ENCODE measurements around the gene MISFA.

The MISFA gene

DNA sequence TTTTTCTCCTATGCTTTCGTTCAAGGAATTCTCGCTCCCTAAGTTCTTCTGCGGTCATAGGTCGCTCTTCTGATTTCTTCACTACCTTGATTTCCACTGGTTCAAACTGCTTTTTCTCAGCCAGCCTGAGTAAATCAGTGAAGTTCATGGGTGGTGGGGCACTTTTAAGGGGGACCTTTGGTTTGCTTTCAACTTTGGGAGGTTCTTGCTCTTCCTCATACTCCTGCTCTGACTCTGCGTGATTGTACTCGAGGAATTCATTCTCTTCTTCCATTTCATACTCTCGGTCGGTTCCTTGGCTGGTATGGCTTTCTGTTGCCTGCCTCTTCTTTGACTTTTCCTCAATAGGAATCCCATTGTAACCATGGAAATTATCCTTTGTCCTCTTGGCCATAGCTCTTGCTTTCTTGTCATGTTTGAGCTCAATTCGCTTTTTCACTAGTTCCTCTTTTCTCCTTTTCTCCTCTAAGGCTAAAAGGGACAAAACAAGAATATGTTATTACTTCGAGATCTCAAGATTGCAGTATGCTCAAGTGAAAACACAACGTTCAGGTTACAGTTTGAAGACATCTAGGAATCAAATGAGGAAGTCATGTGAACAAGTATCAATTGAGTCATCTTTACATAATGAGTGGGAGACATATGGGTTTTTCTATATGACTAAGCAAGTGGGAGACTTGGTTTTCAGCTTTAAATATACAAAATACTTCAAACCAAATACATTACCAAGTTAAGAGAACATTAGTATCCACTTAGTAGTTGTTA lies 16.2 kb downstream of the MISFA start:
- TF ChIP-seq, protein P1, sequence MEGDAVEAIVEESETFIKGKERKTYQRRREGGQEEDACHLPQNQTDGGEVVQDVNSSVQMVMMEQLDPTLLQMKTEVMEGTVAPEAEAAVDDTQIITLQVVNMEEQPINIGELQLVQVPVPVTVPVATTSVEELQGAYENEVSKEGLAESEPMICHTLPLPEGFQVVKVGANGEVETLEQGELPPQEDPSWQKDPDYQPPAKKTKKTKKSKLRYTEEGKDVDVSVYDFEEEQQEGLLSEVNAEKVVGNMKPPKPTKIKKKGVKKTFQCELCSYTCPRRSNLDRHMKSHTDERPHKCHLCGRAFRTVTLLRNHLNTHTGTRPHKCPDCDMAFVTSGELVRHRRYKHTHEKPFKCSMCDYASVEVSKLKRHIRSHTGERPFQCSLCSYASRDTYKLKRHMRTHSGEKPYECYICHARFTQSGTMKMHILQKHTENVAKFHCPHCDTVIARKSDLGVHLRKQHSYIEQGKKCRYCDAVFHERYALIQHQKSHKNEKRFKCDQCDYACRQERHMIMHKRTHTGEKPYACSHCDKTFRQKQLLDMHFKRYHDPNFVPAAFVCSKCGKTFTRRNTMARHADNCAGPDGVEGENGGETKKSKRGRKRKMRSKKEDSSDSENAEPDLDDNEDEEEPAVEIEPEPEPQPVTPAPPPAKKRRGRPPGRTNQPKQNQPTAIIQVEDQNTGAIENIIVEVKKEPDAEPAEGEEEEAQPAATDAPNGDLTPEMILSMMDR (IDR thresholded peaks at IDR 0.05; ENCODE audit: extremely low read depth, insufficient read depth, missing control alignments) = no peak
- in situ Hi-C loops (cut with MboI; ENCODE audit: low pct_unique_long_range_greater_than_20kb, low sequenced_read_pairs, unreplicated experiment) = no loop called here
- DNase-seq (ENCODE audit: low spot score) = peak; percentile 81

GRCh38 chr11:18617688-18618341 lies 18.2 kb downstream of the MISFA start:
- in situ Hi-C loops (cut with MboI; ENCODE audit: low pct_unique_long_range_greater_than_20kb, low sequenced_read_pairs, unreplicated experiment) = no loop called here
- no peak for DNase-seq (ENCODE audit: low spot score)
- TF ChIP-seq, protein P1 (IDR thresholded peaks at IDR 0.05; ENCODE audit: extremely low read depth, insufficient read depth, missing control alignments) = no peak

- DNase-seq (ENCODE audit: low spot score) = no peak
- in situ Hi-C loops (cut with MboI; ENCODE audit: low pct_unique_long_range_greater_than_20kb, low sequenced_read_pairs, unreplicated experiment) = no loop called here
- TF ChIP-seq, protein P1 (IDR thresholded peaks at IDR 0.05; ENCODE audit: extremely low read depth, insufficient read depth, missing control alignments) = no peak
These were observed 18.9 kb downstream of the MISFA start for GRCh38 chr11:18618342-18619025.

- in situ Hi-C loops (cut with MboI; ENCODE audit: low pct_unique_long_range_greater_than_20kb, low sequenced_read_pairs, unreplicated experiment) = no loop called here
- TF ChIP-seq, protein P1 (IDR thresholded peaks at IDR 0.05; ENCODE audit: extremely low read depth, insufficient read depth, missing control alignments) = no peak
- DNase-seq (ENCODE audit: low spot score) = no peak
These were observed 24.1 kb downstream of the MISFA start for GRCh38 chr11:18623707-18624106.

DNA sequence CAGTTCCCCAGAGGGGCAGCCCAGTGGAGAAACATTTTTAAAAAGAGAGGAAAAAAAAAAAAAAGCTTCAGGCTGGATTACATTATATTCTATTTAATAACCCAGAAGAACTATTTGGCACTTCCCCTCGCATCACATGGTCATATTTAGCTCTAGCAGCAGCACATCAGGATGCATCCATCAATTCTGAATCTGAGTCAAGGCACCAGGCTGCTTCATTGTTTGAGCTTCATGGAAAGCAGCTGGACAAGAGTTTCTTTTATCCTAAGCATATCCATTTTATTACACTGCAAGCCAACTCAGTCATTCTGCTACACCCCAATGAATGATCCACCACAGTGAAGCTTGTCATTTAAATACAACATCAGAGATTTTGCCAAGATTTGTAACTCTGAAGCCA lies 24.6 kb downstream of the MISFA start:
- in situ Hi-C loops (cut with MboI; ENCODE audit: low pct_unique_long_range_greater_than_20kb, low sequenced_read_pairs, unreplicated experiment) = no loop called here
- DNase-seq (ENCODE audit: low spot score) = no peak
- TF ChIP-seq, protein P1 (IDR thresholded peaks at IDR 0.05; ENCODE audit: extremely low read depth, insufficient read depth, missing control alignments) = no peak

DNA sequence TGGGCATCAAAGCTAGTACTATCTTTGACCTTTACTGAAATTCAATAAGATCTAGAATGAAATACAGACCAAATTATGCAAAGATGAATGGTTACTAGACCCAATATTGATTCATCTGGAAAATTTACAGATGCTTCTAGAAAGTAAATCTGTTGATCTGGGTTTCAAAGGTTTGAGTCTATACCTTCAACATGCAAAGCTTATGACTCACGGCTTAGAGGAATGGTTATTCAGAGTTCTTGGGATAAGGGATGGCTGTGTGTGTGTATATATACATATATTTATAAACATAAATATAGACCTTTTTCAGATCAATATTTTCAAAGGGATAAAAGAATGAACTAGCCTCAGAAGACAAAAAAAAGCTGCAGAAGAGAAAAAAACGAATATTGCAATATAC lies 33.3 kb downstream of the MISFA start:
- TF ChIP-seq, protein P1 (IDR thresholded peaks at IDR 0.05; ENCODE audit: extremely low read depth, insufficient read depth, missing control alignments) = no peak
- DNase-seq (ENCODE audit: low spot score) = no peak
- in situ Hi-C loops (cut with MboI; ENCODE audit: low pct_unique_long_range_greater_than_20kb, low sequenced_read_pairs, unreplicated experiment) = no loop called here
